ENCODE results near the gene CHRNA1. TPM values are rescaled to one million over a fixed set of nuclear protein-coding genes. Genes with fewer than 3 reads are reported as not detected.

Gene CHRNA1
- total and polyA plus RNA-seq, 4 donors = not detected

Other genes starting within 250 kb of the CHRNA1 start
- 1 to 10 TPM; 7.3 to 7.7 TPM for gene WIPF1, start 166.7 kb downstream of the CHRNA1 start, total RNA-seq
- gene WIPF1, start 166.7 kb downstream of the CHRNA1 start, polyA plus RNA-seq = 1 to 10 TPM; 4.7 to 5.3 TPM
- gene CHN1, start 240.9 kb upstream of the CHRNA1 start, total RNA-seq = 1 to 10 TPM; 1.1 to 1.6 TPM
- gene CHN1, start 240.9 kb upstream of the CHRNA1 start, polyA plus RNA-seq = 1 to 10 TPM in 1 of 2 donors, under 1 TPM in 1; 0.66 to 1.1 TPM